ENCODE measurements around the gene PDE11A. TPM values are rescaled to one million over a fixed set of nuclear protein-coding genes. Genes with fewer than 3 reads are reported as not detected.

The PDE11A gene
- total and polyA plus RNA-seq, 2 of the 8 experiments (the other 6 are each of a cell fraction or from before 2014, with no cell fraction given), result 0.19 to 0.23 TPM

DNA sequence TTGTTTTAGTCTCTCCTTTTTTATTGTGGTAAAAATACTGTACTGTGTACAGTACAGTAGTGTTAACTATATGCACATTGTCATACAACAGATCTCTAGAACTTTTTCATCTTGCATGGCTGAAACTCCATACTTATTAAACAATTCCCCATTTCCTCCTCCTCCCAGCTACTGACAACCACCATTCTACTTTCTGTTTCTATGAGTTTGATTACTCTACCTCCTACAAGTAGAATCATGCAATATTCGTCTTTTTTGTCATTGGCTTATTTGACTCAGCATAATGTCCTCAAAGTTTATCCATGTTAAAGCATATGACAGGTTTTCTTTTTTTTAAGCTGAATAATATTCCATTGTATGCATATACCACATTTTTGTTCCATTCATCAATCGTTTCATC lies 341.8 kb downstream of the PDE11A start:
- Histone ChIP-seq H3K14ac (ENCODE audit: insufficient read length) (no peak overlapping the region), H2AFZ (ENCODE audit: low read length) (no peak overlapping the region), H3K4me2 (ENCODE audit: insufficient read depth in 1 of 2, low read depth in 2 of 2, low read length in 2 of 2) (no peak overlapping the region), H4K20me1 (replicated peaks in 1 of 2; ENCODE audit: control insufficient read depth in 1 of 2, insufficient read depth in 2 of 2, low read length in 2 of 2) (no peaks in the 10 kb centered on the region), H2BK12ac (ENCODE audit: low read depth, low read length) (no peak overlapping the region), H4K5ac (ENCODE audit: insufficient read length, low read depth, low read length) (no peak overlapping the region), H3K4me3 (ENCODE audit: extremely low read depth in 1 of 4, insufficient read depth in 2 of 4, low read depth in 3 of 4, low read length in 4 of 4) (no peak overlapping the region), H3K4me1 (replicated peaks in 1 of 4; ENCODE audit: control insufficient read depth in 3 of 4, insufficient read depth in 4 of 4, low read length in 3 of 4) (no peaks in the 10 kb centered on the region), H2AK5ac (ENCODE audit: low read depth, low read length) (no peak overlapping the region), H2BK5ac (ENCODE audit: low read depth, low read length) (no peak overlapping the region), H2BK20ac (ENCODE audit: low read length) (no peak overlapping the region), H3K4ac (replicated peaks; ENCODE audit: insufficient read length, low read depth, low read length) (no peak overlapping the region), H3K27me3 (replicated peaks in 1 of 4; ENCODE audit: control insufficient read depth in 3 of 4, extremely low read depth in 1 of 4, insufficient read depth in 3 of 4, low read length in 3 of 4) (peaks cover 28 to 78% (median 68%) of the 10 kb centered on the region in 4 experiments), H3K18ac (ENCODE audit: extremely low read depth, low read length) (no peak overlapping the region), H3K9me3 (ENCODE audit: insufficient read depth in 2 of 2, low read depth in 1 of 2, low read length in 1 of 2) (no peaks in the 10 kb centered on the region), H3K79me2 (ENCODE audit: control insufficient read depth in 1 of 2, insufficient read depth in 2 of 2, low read length in 2 of 2) (no peaks in the 10 kb centered on the region), H2BK120ac (replicated peaks; ENCODE audit: low read depth, low read length) (no peak overlapping the region), H3K27ac (ENCODE audit: low read depth, low read length) (no peak overlapping the region), H3K79me1 (ENCODE audit: low read depth, low read length) (no peaks in the 10 kb centered on the region), H3K36me3 (ENCODE audit: control insufficient read depth in 2 of 4, insufficient read depth in 4 of 4, low read length in 3 of 4) (no peaks in the 10 kb centered on the region), H3K23me2 (ENCODE audit: low read depth, low read length) (no peaks in the 10 kb centered on the region), H3K56ac (replicated peaks; ENCODE audit: insufficient read length, low read depth, low read length) (no peak overlapping the region), H4K8ac (ENCODE audit: extremely low read depth, insufficient read depth, low read length) (no peak overlapping the region), H3K9ac (replicated peaks in 1 of 4; ENCODE audit: extremely low read depth in 1 of 4, low read depth in 3 of 4, low read length in 3 of 4) (no peak overlapping the region), H2BK15ac (ENCODE audit: low read length) (no peak overlapping the region), H4K91ac (replicated peaks; ENCODE audit: insufficient read length, low read length) (no peak overlapping the region), H3K23ac (ENCODE audit: insufficient read length) (no peak overlapping the region)
- no peak for TF ChIP-seq RXRA (IDR thresholded peaks at IDR 0.05; ENCODE audit: insufficient read depth, low read depth, low read length)
- TF ChIP-seq SP2 (IDR thresholded peaks at IDR 0.05; ENCODE audit: low read length), result no peak
- no peak for TF ChIP-seq KDM5A (IDR thresholded peaks at IDR 0.05; ENCODE audit: low read length)
- no peak for TF ChIP-seq POLR2AphosphoS5 (IDR thresholded peaks at IDR 0.05; ENCODE audit: low read depth, low read length)
- TF ChIP-seq TEAD4 (IDR thresholded peaks at IDR 0.05; ENCODE audit: low read depth, low read length), result no peak
- no peak for TF ChIP-seq PHF8 (conservative IDR thresholded peaks at IDR 0.05; ENCODE audit: low read depth, low read length)
- ChIA-PET CTCF (ENCODE audit: partially characterized antibody) (interaction anchor here (0.6 to 2.4 kb wide), 9 partner anchors 13 to 718 kb away, joined by 3 to 9 read pairs (median 4); no protein-coding TSS in a partner anchor), POLR2A (ENCODE audit: partially characterized antibody) (no interaction called here)
- DNase-seq (ENCODE audit: low read depth in 1 of 2, low spot score in 2 of 2) (no peak), FAIRE-seq (peak; percentile 32)
- WGBS, 2 experiments (ENCODE audit: extremely low coverage in 1 of 2, insufficient coverage in 1 of 2, insufficient read length in 1 of 2, insufficient replicate concordance in 2 of 2, low coverage in 1 of 2, low lambda C conversion rate in 2 of 2, missing lambda C conversion rate in 1 of 2), result 53% methylated on average over 2 of the region's 2 CpGs; no CpG with 5 or more reads in 1 of the 2 experiments

All from H1 (cell line).